NCI-H2081 treated with DMSO at 0.1 percent for 48 hours (cell line): ENCODE measurements around the gene CFAP221.

Experiments
- DNase-seq: peaks from one replicate; lab custom pipeline; 2025; lab: John Stamatoyannopoulos, UW

CFAP221 gene

DNA sequence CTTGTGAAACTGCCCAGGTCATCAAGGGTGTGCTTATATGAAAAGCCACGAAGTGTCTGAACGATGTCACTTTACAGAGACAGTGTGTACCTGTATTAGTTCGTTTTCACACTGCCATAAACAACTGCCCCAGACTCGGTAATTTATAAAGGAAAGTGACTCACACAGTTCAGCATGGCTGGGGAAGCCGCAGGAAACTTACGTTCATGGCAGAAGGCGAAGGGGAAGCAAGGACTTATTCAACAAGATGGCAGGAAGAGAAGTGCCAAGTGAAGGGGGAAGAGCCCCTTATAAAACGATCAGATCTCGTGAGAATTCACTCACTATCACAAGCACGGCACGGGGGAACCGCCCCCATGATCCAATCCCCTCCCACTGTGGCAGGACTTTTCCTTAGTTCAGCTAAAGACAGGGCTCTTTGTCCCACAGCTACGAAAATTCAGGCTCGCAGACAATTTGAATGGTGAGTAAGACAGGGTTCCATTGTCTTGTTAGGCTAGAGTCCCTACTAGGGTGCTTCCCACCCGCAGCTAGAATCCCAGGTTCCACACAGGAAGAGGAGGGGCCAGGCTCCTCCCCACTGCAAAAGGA, 154.9 kb downstream of the CFAP221 start:
- DNase-seq = no peak

GRCh38 chr2:119700866-119701265, 156.6 kb downstream of the CFAP221 start:
- no peak for DNase-seq

- DNase-seq = no peak
Measured at GRCh38 chr2:119701352-119701751, 157.1 kb downstream of the CFAP221 start.

DNA sequence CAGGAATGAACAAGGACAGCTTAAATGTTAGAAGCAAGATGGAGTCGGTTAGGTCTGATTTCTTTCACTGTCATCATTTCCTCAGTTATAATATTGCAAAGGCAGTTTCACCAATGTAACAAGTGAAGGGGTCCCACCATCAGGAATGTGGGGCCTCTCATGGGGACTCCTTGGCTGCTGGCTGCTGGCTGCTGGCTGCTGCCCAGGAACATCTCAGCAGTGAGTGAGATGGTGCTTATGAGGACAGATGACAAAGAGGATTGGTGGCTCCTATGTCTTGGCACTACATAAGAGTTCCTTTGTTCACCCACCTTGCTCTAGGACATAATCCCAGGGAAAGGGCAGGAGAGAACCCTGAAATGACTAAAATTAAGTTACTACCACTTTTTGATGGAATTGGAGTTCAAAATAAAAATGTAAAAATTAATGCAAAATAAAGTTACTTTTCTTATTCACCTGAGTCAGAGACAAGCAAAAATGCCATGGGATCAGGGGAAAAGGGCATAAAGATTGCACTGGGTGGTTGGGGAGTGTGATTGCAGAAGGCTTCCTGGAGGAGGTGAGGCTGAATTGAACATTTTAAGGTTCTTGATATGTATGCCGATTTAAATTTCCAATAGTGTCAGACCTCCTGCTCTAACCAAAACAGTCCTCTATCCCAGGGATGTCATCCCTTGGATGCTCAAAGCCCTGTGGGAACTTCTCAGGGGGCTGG, 158.1 kb downstream of the CFAP221 start:
- no peak for DNase-seq

DNA sequence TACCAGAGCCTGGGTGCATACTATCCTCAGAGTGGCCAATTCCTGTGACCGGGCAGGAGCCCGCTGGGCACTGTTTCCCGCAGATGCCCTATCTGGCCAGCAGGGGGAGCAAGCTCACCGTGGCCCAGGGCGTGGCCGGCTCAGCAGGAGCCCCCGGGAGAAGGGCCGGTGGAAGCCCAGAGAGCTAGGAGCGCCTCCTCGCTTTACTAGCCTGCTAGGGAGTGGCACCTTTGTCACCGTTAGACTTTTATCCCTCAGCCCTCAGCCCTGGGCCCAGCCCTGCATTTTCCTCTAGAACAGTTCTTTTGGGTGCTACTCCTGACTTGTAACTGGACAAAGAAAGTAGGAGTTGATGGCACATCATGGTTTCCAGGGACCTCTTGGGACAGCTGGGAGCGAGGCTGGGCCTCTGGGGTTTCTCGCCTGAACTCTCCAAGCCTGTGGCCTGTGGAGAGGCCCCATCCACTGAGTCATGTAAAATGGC, 158.7 kb downstream of the CFAP221 start:
- DNase-seq = no peak

DNA sequence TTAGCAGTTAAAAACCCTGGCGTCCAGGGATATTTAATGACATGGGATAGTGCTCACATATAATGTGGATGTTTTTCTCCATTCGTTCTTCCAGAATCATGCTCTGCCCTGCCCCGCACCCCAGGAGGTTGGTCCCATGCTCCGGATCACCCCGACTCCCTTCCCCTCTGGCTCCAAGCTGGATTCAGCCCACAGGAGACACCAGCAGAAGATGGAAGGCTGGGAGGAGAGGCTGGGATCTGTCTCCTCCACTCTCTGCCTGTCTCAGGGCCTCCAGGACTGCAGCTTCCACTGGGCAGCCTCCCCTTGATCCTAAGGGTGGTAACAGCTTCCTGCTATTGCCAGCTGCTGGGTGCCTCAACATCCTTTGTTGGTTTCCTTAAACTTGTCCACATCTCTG, 159.3 kb downstream of the CFAP221 start:
- DNase-seq = no peak

GRCh38 chr2:119704670-119705120, 160.4 kb downstream of the CFAP221 start:
- DNase-seq = no peak

- no peak for DNase-seq
Measured at GRCh38 chr2:119706221-119706620, 162.0 kb downstream of the CFAP221 start.
